ENCODE results near the gene ROCK2.
"Not testable (repeated sequence)": the region's sequence is repeated elsewhere in the genome, so short reads cannot be mapped to it uniquely, and the experiment has no call there.

ROCK2 gene

DNA sequence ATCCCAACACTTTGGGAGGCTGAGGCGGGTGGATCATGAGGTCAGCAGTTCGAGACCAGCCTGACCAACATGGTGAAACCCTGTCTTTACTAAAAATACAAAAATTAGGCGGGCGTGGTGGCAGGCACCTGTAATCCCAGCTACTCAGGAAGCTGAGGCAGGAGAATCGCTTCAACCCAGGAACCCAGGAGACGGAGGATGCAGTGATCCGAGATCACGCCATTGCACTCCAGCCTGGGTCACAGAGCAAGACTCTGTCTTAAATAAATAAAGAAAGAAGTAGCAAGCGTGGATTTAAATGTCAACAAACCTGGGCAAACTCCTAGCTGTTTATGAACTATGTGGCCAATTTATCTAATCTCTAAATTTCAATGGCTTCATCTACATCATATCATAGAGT, 82.9 kb downstream of the ROCK2 start:
- not testable (repeated sequence) for DNase-seq

DNA sequence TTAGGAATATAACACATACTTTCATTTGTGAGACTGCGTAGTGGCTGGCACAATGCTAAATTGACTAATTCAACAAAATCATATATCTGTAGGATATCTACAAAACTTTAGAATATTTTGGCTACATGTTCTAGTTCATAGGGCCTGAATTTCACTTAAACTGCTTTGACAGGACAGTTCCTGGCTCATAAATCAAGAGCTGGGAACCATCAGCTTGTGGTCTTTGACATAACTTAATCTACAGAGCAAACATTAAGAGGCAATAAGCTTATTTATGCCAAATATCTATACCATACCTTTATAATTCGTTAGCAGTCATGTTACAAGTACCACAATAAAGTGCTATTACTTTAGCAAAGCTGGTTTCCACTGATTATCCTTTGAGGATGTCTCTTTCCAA, 83.5 kb downstream of the ROCK2 start:
- DNase-seq = no peak

DNA sequence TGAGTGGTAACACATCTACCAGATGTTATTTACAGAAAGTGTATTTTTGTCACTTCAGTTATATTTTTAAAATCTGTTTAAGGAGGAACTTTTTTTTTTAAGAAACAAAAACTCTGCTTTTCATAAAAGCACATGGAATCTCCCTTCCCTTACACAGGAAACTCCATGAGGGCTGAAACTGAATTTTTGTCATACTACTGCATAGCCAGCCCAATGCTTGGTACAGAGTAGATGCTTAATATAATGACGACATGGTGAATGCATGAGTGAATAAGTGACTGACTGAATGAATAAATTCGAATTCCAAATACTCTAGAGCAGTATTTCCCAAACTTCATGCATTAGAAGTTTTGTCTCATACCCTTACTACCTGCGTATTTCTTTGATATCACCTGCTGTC, 86.5 kb downstream of the ROCK2 start:
- no peak for DNase-seq

DNA sequence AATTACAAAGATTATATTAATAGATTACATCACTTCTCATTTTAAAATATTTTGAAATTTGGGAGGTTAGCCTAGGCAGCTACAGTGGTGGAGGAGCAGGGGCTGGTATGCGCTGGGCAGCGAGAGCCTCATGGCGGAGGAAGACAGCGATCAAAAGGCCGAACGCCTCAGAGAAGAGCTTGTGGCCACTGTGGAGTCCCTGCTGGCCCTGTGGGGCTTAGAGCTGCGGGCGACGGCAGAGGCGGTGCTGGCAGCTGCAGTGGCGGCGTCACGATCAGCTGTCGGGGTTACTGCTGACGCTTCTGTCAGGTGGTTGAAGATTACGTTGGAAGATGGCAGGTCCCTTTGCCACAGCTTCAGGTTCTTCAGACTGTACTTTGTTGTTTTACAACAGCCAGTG, 87.4 kb downstream of the ROCK2 start:
- no peak for DNase-seq

DNA sequence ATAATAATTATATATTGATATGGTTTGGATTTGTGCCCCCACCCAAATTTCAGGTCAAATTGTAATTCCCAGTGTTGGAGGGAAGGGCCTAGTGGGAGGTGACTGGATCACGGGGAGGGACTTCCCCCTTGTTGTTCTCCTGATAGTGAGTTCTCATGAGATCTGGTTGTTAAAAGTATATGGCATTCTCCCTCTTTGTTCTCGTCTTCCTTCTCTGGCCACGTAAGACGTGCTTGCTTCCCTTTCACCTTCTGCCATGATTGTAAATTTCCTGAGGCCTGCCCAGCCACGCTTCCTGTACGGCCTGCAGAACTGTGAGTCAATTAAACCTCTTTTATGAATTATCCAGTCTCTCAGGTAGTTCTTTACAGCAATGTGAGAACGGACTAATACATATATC, 88.3 kb downstream of the ROCK2 start:
- DNase-seq = no peak

DNA sequence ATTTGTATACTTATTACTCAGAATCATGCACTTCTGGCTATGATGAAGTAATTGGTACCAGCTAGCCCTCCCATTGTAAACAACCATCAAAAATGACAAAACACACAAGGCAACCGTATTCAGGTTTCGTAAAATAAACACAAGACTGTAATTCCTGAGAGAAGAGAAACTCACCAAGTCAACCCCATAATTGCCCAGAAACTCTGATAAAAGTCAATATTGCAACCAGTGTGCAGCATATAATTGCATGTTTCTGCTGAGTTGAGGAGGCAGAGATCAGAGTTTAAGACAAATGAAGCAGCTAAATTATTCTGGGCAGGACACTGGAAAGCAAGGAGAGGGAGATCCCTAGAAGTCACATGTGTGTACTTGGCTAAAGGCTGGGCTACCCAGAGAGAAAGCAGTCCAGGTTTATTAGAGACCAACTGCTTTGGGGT, 90.3 kb downstream of the ROCK2 start:
- DNase-seq = no peak

DNA sequence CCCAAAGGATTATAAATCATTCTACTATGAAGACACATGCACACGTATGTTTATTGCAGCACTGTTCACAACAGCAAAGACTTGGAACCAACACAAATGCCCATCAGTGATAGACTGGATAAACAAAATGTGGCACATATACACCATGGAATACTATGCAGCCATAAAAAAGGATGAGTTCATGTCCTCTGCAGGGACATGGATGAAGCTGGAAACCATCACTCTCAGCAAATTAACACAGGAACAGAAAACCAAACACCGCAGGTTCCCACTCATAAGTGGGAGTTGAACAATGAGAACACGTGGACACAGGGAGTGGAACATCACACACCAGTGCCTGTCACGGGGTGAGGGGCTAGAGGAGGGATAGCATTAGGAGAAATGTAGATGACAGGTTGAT, 92.0 kb downstream of the ROCK2 start:
- DNase-seq = not testable (repeated sequence)

DNA sequence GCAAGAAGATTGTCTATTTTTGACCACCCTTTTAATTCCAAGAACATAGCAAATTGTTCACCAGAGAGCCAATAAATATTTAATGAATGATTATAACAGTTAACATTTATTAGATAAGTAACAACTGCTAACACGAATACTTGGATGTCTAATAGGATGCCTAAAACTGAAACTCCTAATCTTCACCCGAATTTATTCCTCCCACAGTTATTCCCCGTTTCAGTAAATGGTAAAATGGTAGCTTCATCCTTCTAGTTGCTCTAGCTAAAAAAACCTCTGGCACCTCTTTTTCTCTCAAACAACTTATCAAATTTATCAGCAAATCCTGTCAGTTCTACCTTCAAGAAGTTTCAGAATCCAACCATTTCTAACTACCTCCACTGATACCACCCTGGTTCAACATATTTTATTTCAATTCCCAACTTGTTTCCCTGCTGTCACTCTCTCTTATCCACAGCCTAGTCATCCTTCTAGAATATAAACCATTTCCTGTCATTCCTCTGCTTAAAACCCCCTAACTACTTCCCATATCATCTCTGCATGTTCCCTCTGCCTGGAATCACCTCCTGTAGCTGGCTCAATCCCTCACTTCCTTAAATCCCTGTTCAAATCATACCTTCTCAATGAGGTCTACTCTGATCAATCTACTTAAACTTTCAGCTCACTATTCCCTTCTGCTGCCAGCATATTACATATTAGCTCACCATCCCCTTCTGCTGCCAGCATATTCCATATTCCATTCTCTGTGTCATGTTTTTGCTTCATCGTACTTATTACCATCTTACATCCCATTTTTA, 93.8 kb downstream of the ROCK2 start:
- no peak for DNase-seq

DNA sequence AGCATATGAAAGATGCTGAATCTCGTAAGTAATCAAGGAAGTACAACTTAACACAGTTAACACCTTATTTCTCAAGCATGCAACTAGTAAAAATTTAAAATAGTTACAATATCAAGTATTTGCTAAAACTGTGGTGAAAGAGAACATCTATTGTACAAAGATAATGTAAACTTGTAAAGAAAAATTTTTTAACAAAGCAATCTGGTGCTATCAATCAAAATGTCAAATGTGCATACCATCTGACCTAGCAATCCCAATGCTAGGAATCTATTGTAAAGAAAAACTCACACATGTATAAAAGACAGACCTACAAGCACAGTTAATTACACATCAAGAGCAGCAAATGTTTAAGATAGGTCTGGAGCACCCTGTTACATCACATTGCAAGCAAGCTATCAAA, 99.1 kb downstream of the ROCK2 start:
- no peak for DNase-seq

DNA sequence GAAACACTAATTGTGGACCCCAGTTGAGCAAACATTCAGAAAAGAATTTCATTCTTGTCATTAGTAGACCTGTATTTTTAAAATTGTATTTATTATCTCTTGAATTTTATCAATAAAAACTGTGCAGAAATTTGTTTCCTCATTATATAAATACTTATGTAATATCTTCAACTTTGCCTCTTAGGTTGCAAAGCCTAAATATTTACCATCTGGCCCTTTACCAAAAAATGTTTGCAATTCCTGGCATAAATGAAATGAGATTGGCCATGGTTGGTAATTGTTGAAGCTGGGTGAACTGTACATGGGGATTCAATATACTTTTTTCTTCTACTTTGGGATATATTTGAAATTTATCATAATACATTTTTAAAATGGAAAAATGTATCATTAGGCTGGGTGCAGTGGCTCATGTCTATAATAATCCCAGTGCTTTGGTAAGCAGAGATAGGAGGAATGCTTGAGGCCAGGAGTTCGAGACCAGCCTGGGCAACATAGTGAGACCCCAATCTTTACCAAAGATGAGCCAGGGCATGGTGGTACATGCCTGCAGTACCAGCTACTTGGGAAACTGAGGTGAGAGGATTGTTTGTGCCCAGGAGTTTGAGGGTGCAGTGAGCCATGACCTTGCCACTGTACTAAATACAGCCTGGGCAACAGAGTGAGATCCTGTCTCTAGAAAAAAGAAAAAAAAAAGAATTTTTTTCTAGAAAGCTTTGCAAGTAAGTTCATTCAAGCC, 100.2 kb downstream of the ROCK2 start:
- no peak for DNase-seq

DNA sequence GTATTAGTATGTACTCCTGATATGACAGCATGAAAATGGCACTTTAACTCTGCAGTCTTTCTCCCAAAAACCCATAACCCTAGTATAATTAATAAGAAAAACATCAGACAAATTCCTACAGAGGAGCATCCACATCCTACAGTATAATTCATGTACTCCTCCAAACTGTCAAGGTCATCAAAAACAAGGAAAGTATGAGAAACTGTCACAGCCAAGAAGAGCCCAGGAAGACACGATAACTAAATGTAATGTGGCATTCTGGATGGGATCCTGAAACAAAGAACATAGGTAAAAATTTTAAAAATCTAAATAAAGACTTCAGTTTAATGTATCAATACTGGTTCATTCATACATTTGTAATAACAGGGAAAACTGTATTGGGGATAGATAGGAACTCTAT, 100.9 kb downstream of the ROCK2 start:
- no peak for DNase-seq

DNA sequence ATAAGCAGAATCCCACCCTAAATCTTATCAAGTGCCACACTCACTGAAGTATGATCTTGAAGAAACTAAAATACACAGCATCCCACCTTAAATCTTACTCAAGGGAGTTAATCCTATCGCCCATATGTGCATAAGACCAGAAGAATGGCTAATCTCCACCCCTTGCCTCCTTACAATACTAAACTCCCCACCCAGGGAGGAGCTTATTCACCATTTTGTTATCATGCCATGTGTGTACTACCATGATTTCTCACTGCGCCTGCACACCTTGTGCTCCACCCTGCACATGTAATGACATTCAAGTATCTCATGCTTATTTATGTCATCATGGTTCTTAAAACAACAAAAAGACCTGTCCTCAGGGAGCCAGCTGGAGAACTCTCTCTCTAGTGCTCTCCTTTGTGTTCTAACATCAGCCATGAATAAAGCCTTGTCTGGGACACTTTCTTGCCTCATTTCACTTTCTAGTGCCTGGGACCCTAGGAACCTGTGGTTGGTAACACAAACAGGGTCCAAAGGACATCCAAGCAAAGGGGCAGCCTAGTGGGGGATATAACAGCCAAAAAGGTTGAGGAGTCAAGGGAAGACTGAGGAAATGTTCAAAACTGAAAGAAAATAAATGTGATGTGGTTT, 101.8 kb downstream of the ROCK2 start:
- DNase-seq = no peak

DNA sequence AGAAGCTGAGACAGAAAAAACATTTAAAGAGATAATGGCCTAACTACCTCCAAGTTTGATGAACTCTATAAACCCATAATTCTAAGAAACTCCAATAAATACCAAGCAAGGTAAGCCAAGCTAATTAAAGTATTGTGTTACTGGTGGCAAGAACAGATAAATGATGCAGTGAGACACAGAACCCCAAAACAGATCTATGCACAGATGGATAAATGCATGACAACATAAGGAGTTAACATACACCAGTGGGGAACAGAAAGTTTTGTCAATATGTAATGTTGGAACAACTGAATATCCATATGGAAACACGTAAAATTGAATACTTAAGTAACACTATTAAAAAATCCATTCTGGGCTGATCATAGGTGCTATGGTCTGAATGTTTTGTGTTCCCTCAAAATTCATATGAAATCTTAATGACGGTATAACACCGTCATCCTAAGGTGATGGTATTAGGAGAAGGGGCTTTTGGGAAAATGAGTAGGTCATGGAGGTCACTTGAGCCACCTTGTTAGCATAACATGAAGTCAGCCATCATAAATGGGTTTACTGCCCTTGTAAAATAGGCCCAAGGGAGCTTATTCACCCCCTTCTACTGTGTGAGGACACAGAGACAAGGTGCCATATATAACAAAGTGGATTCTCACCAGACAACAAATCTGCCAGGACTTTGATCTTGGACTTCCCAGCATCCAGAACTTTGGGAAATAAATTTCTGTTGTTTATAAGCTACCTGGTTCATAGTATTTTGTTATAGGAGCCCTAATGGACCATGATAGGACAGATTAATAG, 102.8 kb downstream of the ROCK2 start:
- no peak for DNase-seq

DNA sequence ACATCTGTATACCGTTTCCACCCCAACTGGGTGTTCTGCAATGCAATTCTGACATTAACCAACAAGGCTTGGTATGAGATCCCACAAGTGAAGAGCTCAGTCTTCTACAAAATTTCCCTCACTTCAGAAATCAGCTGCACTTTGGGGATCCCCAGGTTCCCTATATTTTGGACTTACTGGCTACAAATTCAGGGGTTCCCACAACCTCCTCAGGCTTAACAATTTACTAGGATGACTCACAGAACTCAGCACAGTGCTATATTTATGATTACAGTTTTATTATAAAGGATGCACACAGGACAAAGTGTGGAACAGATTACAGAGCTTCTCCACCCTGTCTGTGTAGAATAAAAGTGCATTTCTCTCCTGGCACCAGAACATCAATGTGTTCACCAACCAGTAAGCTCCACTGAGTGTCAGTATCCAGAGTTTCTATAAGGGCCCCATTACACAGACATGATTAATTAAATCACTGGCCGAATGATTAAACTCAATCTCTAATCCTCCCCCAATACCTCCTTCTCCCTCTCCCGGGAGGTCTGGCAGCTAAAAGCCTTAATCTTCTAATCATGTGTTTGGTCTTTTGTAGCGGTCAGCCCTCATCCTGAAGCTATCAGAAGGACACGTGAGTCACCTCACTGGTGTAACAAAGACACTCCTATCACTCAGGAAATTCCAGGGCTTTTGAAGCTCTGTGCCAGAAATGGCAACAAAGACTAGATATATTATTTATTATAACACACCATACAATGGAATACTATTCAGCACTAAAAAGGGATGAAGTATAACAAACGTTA, 104.6 kb downstream of the ROCK2 start:
- DNase-seq = no peak

DNA sequence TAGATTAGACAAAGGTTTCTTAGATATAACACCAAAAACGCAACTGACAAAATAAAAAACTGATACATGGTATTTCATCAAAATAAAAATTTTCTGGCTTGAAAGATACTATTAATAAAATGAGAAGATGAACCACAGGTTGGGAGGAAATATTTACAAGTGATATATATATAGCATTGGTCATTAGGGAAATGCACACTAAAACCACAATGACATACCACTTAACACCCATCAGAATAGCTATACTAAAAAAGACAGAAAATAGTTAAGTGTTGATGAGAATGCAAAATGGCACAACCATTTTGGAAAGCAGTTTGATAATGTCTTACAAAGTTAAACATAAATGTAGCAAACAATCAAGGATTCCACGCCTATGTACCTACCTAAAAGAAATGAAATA, 105.3 kb downstream of the ROCK2 start:
- DNase-seq = no peak

DNA sequence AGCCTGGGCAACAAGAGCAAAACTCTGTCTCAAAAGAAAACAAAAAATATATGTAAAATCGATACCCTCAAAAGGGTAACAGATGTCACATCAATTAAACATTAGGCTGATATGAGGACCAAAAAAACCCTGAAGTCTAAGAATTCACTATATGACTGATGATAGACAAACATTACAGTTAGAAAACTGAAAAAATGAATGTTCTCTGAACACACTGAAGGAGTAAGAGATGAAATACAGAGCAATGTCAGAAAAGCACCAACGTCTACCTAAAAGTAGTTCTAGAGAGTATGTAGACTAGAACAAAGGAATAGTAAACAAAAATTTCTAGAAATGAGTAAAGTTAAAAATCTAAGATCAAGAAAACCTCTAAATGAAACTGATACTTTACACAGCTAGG, 107.3 kb downstream of the ROCK2 start:
- no peak for DNase-seq

DNA sequence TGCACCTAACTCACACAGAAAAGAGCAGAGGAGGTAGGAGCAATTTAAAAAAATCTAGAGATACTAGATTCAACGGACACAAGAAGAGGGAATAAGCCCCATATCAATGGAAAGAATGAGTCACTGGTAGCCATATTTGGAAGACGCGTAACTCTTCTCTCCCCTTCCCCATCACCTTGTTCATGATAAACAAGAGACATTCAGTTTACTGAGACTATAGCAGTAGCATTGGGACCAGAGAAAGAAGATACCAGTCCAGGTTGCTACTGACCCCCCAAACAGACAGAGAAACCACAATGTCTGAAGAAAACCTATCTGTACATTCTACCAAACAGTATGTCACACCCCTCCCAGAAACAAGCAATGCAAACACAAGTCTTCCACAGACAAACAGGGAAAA, 108.1 kb downstream of the ROCK2 start:
- no peak for DNase-seq

DNA sequence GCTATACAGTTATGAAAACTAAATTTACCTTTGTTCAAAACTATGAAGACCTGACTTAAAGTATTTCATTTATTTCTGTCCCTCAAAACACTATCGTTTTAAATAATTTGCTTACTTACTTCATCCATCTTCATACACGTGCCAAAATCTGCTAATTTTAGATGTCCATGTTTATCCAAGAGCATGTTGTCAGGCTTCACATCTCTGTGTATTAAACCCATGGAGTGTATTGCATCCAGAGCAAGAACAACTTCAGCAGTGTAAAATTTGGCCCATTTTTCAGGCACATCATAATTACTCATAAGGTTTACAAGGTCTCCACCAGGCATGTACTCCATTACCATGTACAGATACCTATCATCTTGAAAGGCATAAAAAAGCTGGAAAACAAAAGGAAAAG, 108.9 kb downstream of the ROCK2 start:
- no peak for DNase-seq

DNA sequence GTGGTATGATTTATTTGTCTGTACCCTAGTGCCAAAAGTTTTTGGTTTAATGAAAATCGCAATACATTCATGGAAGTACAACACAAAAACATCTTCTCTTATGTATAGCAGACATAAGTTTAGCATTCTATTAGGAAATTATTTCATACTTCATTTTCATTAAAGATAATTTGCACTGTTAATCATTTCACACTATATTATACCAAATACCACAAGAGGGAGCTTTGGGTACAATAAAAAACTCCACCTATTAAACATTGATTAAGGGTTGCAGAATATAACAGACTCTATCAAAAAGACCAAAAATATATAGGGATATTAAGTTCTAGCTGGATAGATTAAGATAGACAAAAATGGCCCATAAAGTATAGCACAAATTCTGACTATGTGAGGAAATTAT, 110.1 kb downstream of the ROCK2 start:
- DNase-seq = no peak

DNA sequence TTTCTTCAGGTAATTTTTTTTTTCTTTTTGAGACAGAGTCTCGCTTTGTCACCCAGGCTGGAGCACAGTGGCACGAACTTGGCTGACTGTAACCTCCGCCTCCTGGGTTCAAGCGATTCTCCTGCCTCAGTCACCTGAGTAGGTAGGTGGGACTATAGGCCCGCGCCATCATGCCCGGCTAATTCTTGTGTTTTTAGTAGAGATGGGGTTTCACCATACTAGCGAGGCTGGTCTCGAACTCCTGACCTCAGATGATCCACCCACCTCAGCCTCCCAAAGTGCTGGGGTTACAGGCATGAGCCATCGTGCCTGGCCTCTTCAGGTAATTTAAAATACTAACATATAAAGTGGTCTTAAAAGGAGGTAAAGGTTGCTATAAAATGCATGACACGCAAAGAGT, 113.2 kb downstream of the ROCK2 start:
- not testable (repeated sequence) for DNase-seq

DNA sequence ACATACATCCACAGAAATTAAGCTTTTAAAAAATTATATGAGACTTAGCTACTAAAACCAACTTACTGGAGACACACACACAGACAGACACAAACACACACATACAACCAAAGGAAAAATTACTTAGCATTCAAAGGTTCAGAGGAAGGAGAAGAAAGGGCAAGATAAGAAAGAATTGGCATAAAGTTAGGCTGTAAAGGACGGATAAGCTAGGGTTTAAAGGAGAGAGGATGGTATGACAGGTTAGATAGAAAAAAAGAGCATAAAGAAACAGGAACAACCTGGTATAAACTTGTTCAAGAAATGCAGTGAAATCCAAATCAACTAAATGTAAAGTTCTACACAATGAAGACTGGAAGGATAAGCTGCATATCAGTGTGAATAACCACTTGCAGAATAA, 115.7 kb downstream of the ROCK2 start:
- DNase-seq = no peak

DNA sequence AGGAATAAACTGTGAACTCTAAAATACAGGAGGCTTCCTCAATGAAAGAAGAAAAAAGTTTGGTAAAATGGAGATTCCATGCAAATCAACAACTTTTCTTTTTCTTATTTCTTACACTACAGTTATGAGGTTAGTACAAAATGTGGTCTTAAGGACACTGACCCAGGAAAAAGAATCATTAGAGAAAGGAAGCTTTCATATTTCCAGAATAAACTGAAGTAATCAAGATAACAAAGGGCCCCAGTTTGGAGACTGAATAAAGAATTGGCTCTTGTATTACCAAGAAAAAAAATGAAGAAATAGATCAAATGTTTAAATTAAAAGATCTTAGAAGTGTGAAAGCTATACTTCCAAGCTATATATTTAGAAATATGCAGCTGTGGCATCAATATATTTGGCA, 116.8 kb downstream of the ROCK2 start:
- DNase-seq = no peak
